Endothelial cell of umbilical vein (primary cell): ENCODE data around the gene LOXHD1. TPM values are rescaled to one million over a fixed set of nuclear protein-coding genes. Genes with fewer than 3 reads are reported as not detected.

Experiments used
- BruUV-seq: library from RNA; stranded (reverse); fragments of 400-500 nt; replicated peaks from 2 replicates; lab custom pipeline; 2021; lab: Mats Ljungman, UMichigan
- CTCF ChIA-PET: fragments of 300-600, 350-600 bp; sonication (Branson Sonifier 250); formaldehyde crosslinking; loops from one replicate; lab custom pipeline; 2021; ENCODE audit warnings: antibody characterized with exemption, inconsistent platforms; lab: Charles Lee
- POLR2A ChIA-PET: fragments of 300-600, 350-600 bp; sonication (Branson Sonifier 250); formaldehyde crosslinking; loops from one replicate; lab custom pipeline; 2021; ENCODE audit warnings: antibody characterized with exemption, inconsistent platforms; lab: Charles Lee
- DNase-seq: peaks from one replicate; pipeline ENCODE4 v3.0.0-alpha.2; 2011; ENCODE audit warnings: low read depth, low spot score
- FAIRE-seq: peaks from 2 replicates; lab custom pipeline; 2011; peaks lifted over from hg19 to GRCh38; lab: Jason Lieb, UNC
- H2AFZ ChIP-seq: 2 replicates; pipeline ENCODE4 v1.6.0; 2012; ENCODE audit warnings: low read depth, low read length, control low read depth, inconsistent platforms
- H3K27ac ChIP-seq: 2 replicates; pipeline ENCODE4 v1.5.1; 2011; ENCODE audit warnings: low read depth, mild to moderate bottlenecking, control low read depth, low read length, moderate library complexity; ENCODE audit not compliant: insufficient read depth
- H3K27me3 ChIP-seq, 2 experiments: 2 replicates each; pipeline versions ENCODE4 v1.6.0 to v1.6.1; 2011; ENCODE audit warnings: low read length in 2 of 2, mixed read lengths in 1 of 2; ENCODE audit not compliant: control insufficient read depth in 2 of 2, insufficient read depth in 2 of 2
- H3K36me3 ChIP-seq, 2 experiments: 2 replicates in 1 of 2; 3 replicates in 1 of 2; pipeline ENCODE4 v1.5.1; 2011; ENCODE audit warnings: low read length in 2 of 2, mild to moderate bottlenecking in 1 of 2, moderate library complexity in 1 of 2; ENCODE audit not compliant: control insufficient read depth in 2 of 2, insufficient read depth in 2 of 2; ENCODE audit errors: extremely low read depth in 1 of 2
- H3K4me1 ChIP-seq: 3 replicates; pipeline ENCODE4 v1.5.1; 2011; ENCODE audit warnings: mild to moderate bottlenecking, low read length; ENCODE audit not compliant: control insufficient read depth, insufficient read depth; ENCODE audit errors: extremely low read depth
- H3K4me2 ChIP-seq: 2 replicates; pipeline ENCODE4 v1.6.1; 2011; ENCODE audit warnings: low read length, control low read depth, mixed read lengths; ENCODE audit not compliant: insufficient read depth
- H3K4me3 ChIP-seq, 3 experiments: fragments of 200-600 bp in 1 of 3; sonication (generic), shearing (Covaris generic) in 1 of 3; replicated peaks in 1 of 3; 2 replicates each; pipeline ENCODE4 v1.5.1; 2011 to 2016; ENCODE audit warnings: control low read depth in 3 of 3, low read length in 3 of 3, mild to moderate bottlenecking in 2 of 3, inconsistent platforms in 1 of 3, low read depth in 1 of 3, moderate library complexity in 1 of 3; ENCODE audit not compliant: insufficient read depth in 1 of 3
- H3K79me2 ChIP-seq: 2 replicates; pipeline ENCODE4 v1.6.0; 2012; ENCODE audit warnings: low read length, inconsistent platforms; ENCODE audit not compliant: control insufficient read depth, insufficient read depth
- H3K9ac ChIP-seq: replicated peaks from 2 replicates; pipeline ENCODE3; 2011; ENCODE audit warnings: low read length, control low read depth; ENCODE audit not compliant: insufficient read depth; ENCODE audit errors: extremely low read depth
- H3K9me1 ChIP-seq: replicated peaks from 3 replicates; pipeline ENCODE4 v1.6.0; 2011; ENCODE audit warnings: mild to moderate bottlenecking, low read length; ENCODE audit not compliant: control insufficient read depth, insufficient read depth; ENCODE audit errors: extremely low read depth
- H3K9me3 ChIP-seq: replicated peaks from 2 replicates; pipeline ENCODE4 v1.5.1; 2012; ENCODE audit warnings: low read length, inconsistent platforms; ENCODE audit not compliant: control insufficient read depth, insufficient read depth
- H4K20me1 ChIP-seq: replicated peaks from 2 replicates; pipeline ENCODE3; 2011; ENCODE audit warnings: mild to moderate bottlenecking, low read length; ENCODE audit not compliant: control insufficient read depth, insufficient read depth; ENCODE audit errors: extremely low read depth
- EZH2 ChIP-seq: IDR thresholded peaks from 2 replicates; pipeline ENCODE4 v1.6.1; 2012; ENCODE audit warnings: borderline replicate concordance, low read depth, mild to moderate bottlenecking, moderate library complexity, low read length, inconsistent platforms; ENCODE audit not compliant: severe bottlenecking
- FOS ChIP-seq: IDR thresholded peaks from 2 replicates; pipeline ENCODE4 v1.6.1; 2011; ENCODE audit warnings: mild to moderate bottlenecking, low read length, moderate library complexity, borderline replicate concordance; ENCODE audit not compliant: insufficient read depth
- GATA2 ChIP-seq: IDR thresholded peaks from 2 replicates; pipeline ENCODE4 v1.7.0; 2011; ENCODE audit warnings: low read depth, mild to moderate bottlenecking, moderate library complexity, mixed read lengths, low read length; ENCODE audit not compliant: insufficient read length, insufficient read depth
- JUN ChIP-seq: IDR thresholded peaks from 2 replicates; pipeline ENCODE4 v1.6.1; 2011; ENCODE audit warnings: borderline replicate concordance, low read depth; ENCODE audit not compliant: insufficient read length, insufficient read depth
- MYC ChIP-seq: IDR thresholded peaks from one replicate; pipeline ENCODE4 v1.6.1; 2011; ENCODE audit warnings: mild to moderate bottlenecking, low read depth, low read length
- POLR2A ChIP-seq: IDR thresholded peaks from 2 replicates; pipeline ENCODE4 v1.6.1; 2012; ENCODE audit warnings: low read depth, mild to moderate bottlenecking, control low read depth, low read length
- POLR2AphosphoS5 ChIP-seq: IDR thresholded peaks from 2 replicates; pipeline ENCODE4 v1.6.1; 2012; ENCODE audit warnings: low read depth, mild to moderate bottlenecking, control low read depth, low read length, moderate library complexity; ENCODE audit not compliant: insufficient read depth
- dilution Hi-C: fragments of 300-500 bp; cut with MboI; formaldehyde crosslinking; loops from one replicate; pipeline ENCODE4 v1.15.0; 2019; ENCODE audit warnings: low sequenced_read_pairs; ENCODE audit not compliant: extremely low pct_ligation_motif_present
- intact Hi-C: fragments of 100-400 bp; cut with micrococcal nuclease; formaldehyde crosslinking; loops from one replicate; pipeline ENCODE4 v1.10.0; 2022
- polyA plus RNA-seq, 4 experiments: library from polyadenylated mRNA; depleted of rRNA in 3 of 4; stranded (reverse) in 3 of 4; unstranded in 1 of 4; fragments of >200 nt; gene quantifications; 2 replicates each; pipeline versions ENCODE4 v1.2.1 to v1.2.3, GENCODE V29; 2011 to 2012; ENCODE audit warnings: missing spikeins in 1 of 4
- total RNA-seq: library from RNA; stranded (reverse); gene quantifications from 2 replicates; pipeline ENCODE4 v1.2.3, GENCODE V29; 2021
- TF ChIP-seq, protein P1 (sequence below), 2 donors: IDR thresholded peaks; 1 replicate in 1 of 2; 2 replicates in 1 of 2; pipeline ENCODE4 v1.5.1; 2011; ENCODE audit warnings: low read length in 2 of 2, mild to moderate bottlenecking in 2 of 2, moderate library complexity in 2 of 2, control low read depth in 1 of 2, inconsistent platforms in 1 of 2, low read depth in 1 of 2; ENCODE audit not compliant: insufficient read depth in 1 of 2; ENCODE audit errors: extremely low read depth in 1 of 2
- TF ChIP-seq, protein P2 (sequence below): IDR thresholded peaks from 2 replicates; pipeline ENCODE4 v1.6.1; 2011; ENCODE audit not compliant: insufficient read depth, insufficient read length

Gene LOXHD1
- total and polyA plus RNA-seq, 2 donors (not counting 3 experiments of a cell fraction or from before 2014, with no cell fraction given), result not detected

DNA sequence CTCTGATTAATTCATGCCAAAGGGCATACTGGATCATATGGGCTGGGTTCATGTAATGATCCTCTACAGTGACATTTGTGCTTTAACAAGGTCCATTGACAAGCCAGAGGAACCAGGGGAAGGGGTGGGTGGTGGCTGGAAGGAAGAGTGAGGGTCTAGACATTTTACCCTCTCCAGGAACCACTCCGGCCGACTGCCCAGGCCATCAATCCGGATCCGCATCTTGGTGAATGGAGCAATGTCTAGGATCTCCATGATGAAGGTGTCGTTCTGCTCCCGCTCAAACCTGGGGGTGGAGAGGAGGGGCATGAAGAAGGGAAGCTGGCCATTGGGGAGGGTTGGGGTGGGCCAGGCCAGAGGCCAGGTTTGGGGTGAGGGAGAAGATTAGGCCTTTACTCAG, 147.5 kb downstream of the LOXHD1 start:
- no peaks in the 10 kb centered on the region for H3K9me1 ChIP-seq
- no peak overlapping the region for H3K27ac ChIP-seq
- no peaks in the 10 kb centered on the region for H4K20me1 ChIP-seq
- no peaks in the 10 kb centered on the region for H3K79me2 ChIP-seq
- TF ChIP-seq GATA2, result no peak
- TF ChIP-seq JUN, result no peak
- TF ChIP-seq, protein P1, sequence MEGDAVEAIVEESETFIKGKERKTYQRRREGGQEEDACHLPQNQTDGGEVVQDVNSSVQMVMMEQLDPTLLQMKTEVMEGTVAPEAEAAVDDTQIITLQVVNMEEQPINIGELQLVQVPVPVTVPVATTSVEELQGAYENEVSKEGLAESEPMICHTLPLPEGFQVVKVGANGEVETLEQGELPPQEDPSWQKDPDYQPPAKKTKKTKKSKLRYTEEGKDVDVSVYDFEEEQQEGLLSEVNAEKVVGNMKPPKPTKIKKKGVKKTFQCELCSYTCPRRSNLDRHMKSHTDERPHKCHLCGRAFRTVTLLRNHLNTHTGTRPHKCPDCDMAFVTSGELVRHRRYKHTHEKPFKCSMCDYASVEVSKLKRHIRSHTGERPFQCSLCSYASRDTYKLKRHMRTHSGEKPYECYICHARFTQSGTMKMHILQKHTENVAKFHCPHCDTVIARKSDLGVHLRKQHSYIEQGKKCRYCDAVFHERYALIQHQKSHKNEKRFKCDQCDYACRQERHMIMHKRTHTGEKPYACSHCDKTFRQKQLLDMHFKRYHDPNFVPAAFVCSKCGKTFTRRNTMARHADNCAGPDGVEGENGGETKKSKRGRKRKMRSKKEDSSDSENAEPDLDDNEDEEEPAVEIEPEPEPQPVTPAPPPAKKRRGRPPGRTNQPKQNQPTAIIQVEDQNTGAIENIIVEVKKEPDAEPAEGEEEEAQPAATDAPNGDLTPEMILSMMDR (IDR thresholded peaks at IDR 0.05; ENCODE audit: extremely low read depth in 1 of 2, insufficient read depth in 1 of 2, low read depth in 1 of 2, low read length in 2 of 2), result no peak
- no peak for TF ChIP-seq EZH2
- TF ChIP-seq MYC, result no peak
- TF ChIP-seq, protein P2, sequence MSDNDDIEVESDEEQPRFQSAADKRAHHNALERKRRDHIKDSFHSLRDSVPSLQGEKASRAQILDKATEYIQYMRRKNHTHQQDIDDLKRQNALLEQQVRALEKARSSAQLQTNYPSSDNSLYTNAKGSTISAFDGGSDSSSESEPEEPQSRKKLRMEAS, result no peak
- TF ChIP-seq POLR2A, result no peak
- TF ChIP-seq FOS, result no peak
- TF ChIP-seq POLR2AphosphoS5, result no peak
- no TSS peak for BruUV-seq
- no peak for FAIRE-seq
- H3K36me3 ChIP-seq, result no peaks in the 10 kb centered on the region
- DNase-seq, result no peak
- dilution Hi-C loops, result no loop called here
- H3K9me3 ChIP-seq, result no peaks in the 10 kb centered on the region
- ChIA-PET CTCF (no interaction called here), POLR2A (no interaction called here)
- no peak overlapping the region for H3K4me3 ChIP-seq
- H3K9ac ChIP-seq, result no peak overlapping the region
- intact Hi-C loops, result no loop called here
- H3K27me3 ChIP-seq, result no peaks in the 10 kb centered on the region
- H2AFZ ChIP-seq, result no peak overlapping the region
- no peaks in the 10 kb centered on the region for H3K4me1 ChIP-seq
- no peak overlapping the region for H3K4me2 ChIP-seq
